Measurements from ENCODE around the gene TM9SF2. TPM values are rescaled to one million over a fixed set of nuclear protein-coding genes. Genes with fewer than 3 reads are reported as not detected.
"Not testable (repeated sequence)": the region's sequence is repeated elsewhere in the genome, so short reads cannot be mapped to it uniquely, and the experiment has no call there.

TM9SF2 gene
- total RNA-seq, 1 experiment from 2014 or later: 52.2 TPM

DNA sequence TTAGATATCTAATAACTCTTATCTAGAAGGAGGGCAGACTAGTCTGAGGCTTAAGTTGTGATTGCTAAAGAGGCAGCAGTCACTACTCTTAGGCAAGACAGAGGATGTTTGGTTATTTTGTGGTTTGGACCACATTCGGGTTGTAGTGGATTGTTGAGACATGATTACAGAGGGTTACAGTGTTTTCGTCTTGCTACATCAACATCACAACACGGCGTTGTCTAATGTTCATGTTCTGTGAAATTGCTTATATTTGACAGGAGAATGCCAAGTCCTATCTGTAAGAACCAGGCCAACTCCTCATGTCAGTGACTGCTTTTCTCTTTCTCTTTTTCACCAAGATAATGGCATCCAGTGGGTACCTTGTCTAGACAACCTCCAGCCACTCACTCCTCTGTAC, 16.8 kb upstream of the TM9SF2 start:
- H3K36me3 Mint-ChIP-seq (ENCODE audit: insufficient read depth, unreplicated experiment): no peaks in the 10 kb centered on the region
- H3K27me3 Mint-ChIP-seq (ENCODE audit: unreplicated experiment): no peaks in the 10 kb centered on the region
- no peak overlapping the region for H3K27ac Mint-ChIP-seq (ENCODE audit: unreplicated experiment)
- BruUV-seq (replicated peaks): no TSS peak
- no peak for DNase-seq
- no peaks in the 10 kb centered on the region for H3K9me3 Mint-ChIP-seq (ENCODE audit: low read depth, unreplicated experiment)
- H3K4me1 Mint-ChIP-seq (ENCODE audit: low read depth, unreplicated experiment): no peaks in the 10 kb centered on the region
- TF ChIP-seq, protein P1, sequence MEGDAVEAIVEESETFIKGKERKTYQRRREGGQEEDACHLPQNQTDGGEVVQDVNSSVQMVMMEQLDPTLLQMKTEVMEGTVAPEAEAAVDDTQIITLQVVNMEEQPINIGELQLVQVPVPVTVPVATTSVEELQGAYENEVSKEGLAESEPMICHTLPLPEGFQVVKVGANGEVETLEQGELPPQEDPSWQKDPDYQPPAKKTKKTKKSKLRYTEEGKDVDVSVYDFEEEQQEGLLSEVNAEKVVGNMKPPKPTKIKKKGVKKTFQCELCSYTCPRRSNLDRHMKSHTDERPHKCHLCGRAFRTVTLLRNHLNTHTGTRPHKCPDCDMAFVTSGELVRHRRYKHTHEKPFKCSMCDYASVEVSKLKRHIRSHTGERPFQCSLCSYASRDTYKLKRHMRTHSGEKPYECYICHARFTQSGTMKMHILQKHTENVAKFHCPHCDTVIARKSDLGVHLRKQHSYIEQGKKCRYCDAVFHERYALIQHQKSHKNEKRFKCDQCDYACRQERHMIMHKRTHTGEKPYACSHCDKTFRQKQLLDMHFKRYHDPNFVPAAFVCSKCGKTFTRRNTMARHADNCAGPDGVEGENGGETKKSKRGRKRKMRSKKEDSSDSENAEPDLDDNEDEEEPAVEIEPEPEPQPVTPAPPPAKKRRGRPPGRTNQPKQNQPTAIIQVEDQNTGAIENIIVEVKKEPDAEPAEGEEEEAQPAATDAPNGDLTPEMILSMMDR (IDR thresholded peaks at IDR 0.05; ENCODE audit: unreplicated experiment): no peak
- H3K4me3 Mint-ChIP-seq (ENCODE audit: low read depth, unreplicated experiment): no peak overlapping the region
- CTCF ChIA-PET: no interaction called here
- intact Hi-C loops (cut with micrococcal nuclease; ENCODE audit: unreplicated experiment): no loop called here

DNA sequence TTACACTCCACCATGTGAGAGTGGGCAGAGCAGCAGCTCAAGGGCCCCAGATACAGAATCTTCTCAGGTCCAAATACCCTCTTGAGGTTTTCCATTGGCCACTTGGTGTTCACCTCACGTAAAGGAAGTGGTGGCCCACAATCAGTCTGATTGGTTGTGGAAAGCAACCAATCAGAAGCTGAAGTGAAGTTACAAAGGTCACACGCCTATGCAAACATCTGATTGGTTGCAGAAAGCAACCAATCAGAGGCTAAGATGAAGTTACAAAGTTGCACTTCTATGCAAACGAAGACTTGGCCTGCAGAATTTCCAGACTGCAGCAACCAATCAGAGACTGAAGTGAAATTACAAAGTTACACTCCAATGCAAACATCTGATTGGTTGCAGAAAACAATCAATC, 14.3 kb upstream of the TM9SF2 start:
- H3K4me3 Mint-ChIP-seq (ENCODE audit: low read depth, unreplicated experiment): no peak overlapping the region
- BruUV-seq (replicated peaks): no TSS peak
- H3K27ac Mint-ChIP-seq (ENCODE audit: unreplicated experiment): no peak overlapping the region
- TF ChIP-seq, protein P1 (IDR thresholded peaks at IDR 0.05; ENCODE audit: unreplicated experiment): no peak
- H3K36me3 Mint-ChIP-seq (ENCODE audit: insufficient read depth, unreplicated experiment): no peaks in the 10 kb centered on the region
- intact Hi-C loops (cut with micrococcal nuclease; ENCODE audit: unreplicated experiment): no loop called here
- no peaks in the 10 kb centered on the region for H3K27me3 Mint-ChIP-seq (ENCODE audit: unreplicated experiment)
- no peak for DNase-seq
- H3K9me3 Mint-ChIP-seq (ENCODE audit: low read depth, unreplicated experiment): no peaks in the 10 kb centered on the region
- H3K4me1 Mint-ChIP-seq (ENCODE audit: low read depth, unreplicated experiment): no peaks in the 10 kb centered on the region
- CTCF ChIA-PET: no interaction called here

GRCh38 chr13:99489028-99489427, 12.2 kb upstream of the TM9SF2 start:
- H3K4me1 Mint-ChIP-seq (ENCODE audit: low read depth, unreplicated experiment): no peaks in the 10 kb centered on the region
- H3K9me3 Mint-ChIP-seq (ENCODE audit: low read depth, unreplicated experiment): no peaks in the 10 kb centered on the region
- H3K36me3 Mint-ChIP-seq (ENCODE audit: insufficient read depth, unreplicated experiment): peaks cover 5% of the 10 kb centered on the region
- H3K27me3 Mint-ChIP-seq (ENCODE audit: unreplicated experiment): no peaks in the 10 kb centered on the region
- intact Hi-C loops (cut with micrococcal nuclease; ENCODE audit: unreplicated experiment): no loop called here
- H3K27ac Mint-ChIP-seq (ENCODE audit: unreplicated experiment): no peak overlapping the region
- H3K4me3 Mint-ChIP-seq (ENCODE audit: low read depth, unreplicated experiment): no peak overlapping the region
- no TSS peak for BruUV-seq (replicated peaks)
- TF ChIP-seq, protein P1 (IDR thresholded peaks at IDR 0.05; ENCODE audit: unreplicated experiment): no peak
- CTCF ChIA-PET: no interaction called here
- DNase-seq: no peak

GRCh38 chr13:99491750-99492149, 9.5 kb upstream of the TM9SF2 start:
- H3K27me3 Mint-ChIP-seq (ENCODE audit: unreplicated experiment); H3K9me3 Mint-ChIP-seq (ENCODE audit: low read depth, unreplicated experiment); H3K27ac Mint-ChIP-seq (ENCODE audit: unreplicated experiment); BruUV-seq (replicated peaks); DNase-seq; intact Hi-C loops (cut with micrococcal nuclease; ENCODE audit: unreplicated experiment); H3K4me1 Mint-ChIP-seq (ENCODE audit: low read depth, unreplicated experiment); CTCF ChIA-PET; H3K4me3 Mint-ChIP-seq (ENCODE audit: low read depth, unreplicated experiment): not testable (repeated sequence)
- H3K36me3 Mint-ChIP-seq (ENCODE audit: insufficient read depth, unreplicated experiment): peaks cover 30% of the 10 kb centered on the region

GRCh38 chr13:99495466-99496183, 5.6 kb upstream of the TM9SF2 start:
- Mint-ChIP-seq H3K4me1 (ENCODE audit: low read depth, unreplicated experiment) (peaks cover 7% of the 10 kb centered on the region), H3K27me3 (ENCODE audit: unreplicated experiment) (no peaks in the 10 kb centered on the region), H3K9me3 (ENCODE audit: low read depth, unreplicated experiment) (no peaks in the 10 kb centered on the region), H3K4me3 (ENCODE audit: low read depth, unreplicated experiment) (peak overlapping the region; percentile 86), H3K36me3 (ENCODE audit: insufficient read depth, unreplicated experiment) (peaks cover 51% of the 10 kb centered on the region), H3K27ac (ENCODE audit: unreplicated experiment) (peak overlapping the region; percentile 87)
- TF ChIP-seq, protein P1 (IDR thresholded peaks at IDR 0.05; ENCODE audit: unreplicated experiment): no peak
- no peak for DNase-seq
- intact Hi-C loops (cut with micrococcal nuclease; ENCODE audit: unreplicated experiment): no loop called here
- CTCF ChIA-PET: no interaction called here
- TSS peak; percentile 77 for BruUV-seq (replicated peaks)
